HCT116 (cell line): ENCODE data around the gene NSRP1. TPM values are rescaled to one million over a fixed set of nuclear protein-coding genes. Genes with fewer than 3 reads are reported as not detected.

ENCODE experiments used
- ATAC-seq: fragments of 200-7000 bp; cut with Tn5 transposase; 2 replicates; pipeline ENCODE4 v1.9.1; 2020; ENCODE audit warnings: mild to moderate bottlenecking, moderate library complexity
- Bru-seq: library from RNA; stranded (reverse); fragments of 400-500 nt; gene quantifications from one replicate; lab custom pipeline; 2021; lab: Mats Ljungman, UMichigan
- BruChase-seq, 2 experiments: library from RNA; stranded (reverse); fragments of 400-500 nt; gene quantifications; one replicate each; lab custom pipeline; 2021; lab: Mats Ljungman, UMichigan
- BruUV-seq: library from RNA; stranded (reverse); fragments of 400-500 nt; replicated peaks from 2 replicates; lab custom pipeline; 2021; lab: Mats Ljungman, UMichigan
- CTCF ChIA-PET: fragments of 300-600 bp; sonication (Branson Sonifier 250); formaldehyde crosslinking; loops from one replicate; lab custom pipeline; 2021; ENCODE audit warnings: antibody characterized with exemption; lab: Charles Lee
- POLR2A ChIA-PET: fragments of 300-600, 350-600 bp; sonication (Branson Sonifier 250); formaldehyde crosslinking; loops from one replicate; lab custom pipeline; 2021; ENCODE audit warnings: antibody characterized with exemption; lab: Charles Lee
- RAD21 ChIA-PET, 2 experiments: fragments of 300-600 bp; sonication (Branson Sonifier 250); formaldehyde crosslinking; loops; one replicate each; lab custom pipeline; 2023; ENCODE audit warnings: low total read pairs in 2 of 2; ENCODE audit not compliant: uncharacterized antibody in 2 of 2, unreplicated experiment in 2 of 2, low non-redundant PET in 1 of 2; lab: Charles Lee
- DNase-seq: peaks from one replicate; pipeline ENCODE4 v3.0.0-alpha.2; 2010; ENCODE audit warnings: low read depth, low spot score
- H2AFZ ChIP-seq: fragments of 200-600 bp; shearing (Covaris generic), sonication (generic); 2 replicates; pipeline ENCODE4 v1.6.1; 2017; ENCODE audit warnings: low read depth, mixed run types, mixed read lengths, antibody characterized with exemption, low read length; ENCODE audit not compliant: poor library complexity, severe bottlenecking
- H3K27ac ChIP-seq: 2 replicates; pipeline ENCODE4 v1.5.1; 2012; ENCODE audit warnings: low read depth, low read length
- H3K27me3 ChIP-seq: fragments of 200-600 bp; sonication (generic); 2 replicates; pipeline ENCODE4 v1.6.1; 2016; ENCODE audit warnings: mixed run types, low read length, mixed read lengths; ENCODE audit not compliant: insufficient read depth
- H3K36me3 ChIP-seq, 2 experiments: fragments of 200-500 bp in 1 of 2; fragments of 200-600 bp in 1 of 2; sonication (Bioruptor generic) in 1 of 2; sonication (generic) in 1 of 2; 2 replicates each; pipeline versions ENCODE4 v1.5.1 to v1.6.1; 2014 to 2016; ENCODE audit warnings: low read length in 2 of 2, inconsistent platforms in 1 of 2, mixed read lengths in 1 of 2, mixed run types in 1 of 2; ENCODE audit not compliant: insufficient read depth in 2 of 2, control insufficient read depth in 1 of 2
- H3K4me1 ChIP-seq, 2 experiments: fragments of 200-600 bp in 1 of 2; sonication (generic) in 1 of 2; 2 replicates each; pipeline versions ENCODE4 v1.5.1 to v1.6.1; 2012 to 2017; ENCODE audit warnings: low read length in 2 of 2, inconsistent platforms in 1 of 2, mild to moderate bottlenecking in 1 of 2, mixed read lengths in 1 of 2, mixed run types in 1 of 2, moderate library complexity in 1 of 2; ENCODE audit not compliant: insufficient read depth in 2 of 2, control insufficient read depth in 1 of 2
- H3K4me2 ChIP-seq: fragments of 200-600 bp; sonication (generic); 2 replicates; pipeline ENCODE4 v1.6.1; 2017; ENCODE audit warnings: mixed run types, low read length, mixed read lengths
- H3K4me3 ChIP-seq, 2 experiments: fragments of 200-600 bp in 1 of 2; sonication (generic) in 1 of 2; replicated peaks in 1 of 2; 2 replicates each; pipeline ENCODE4 v1.5.1; 2011 to 2016; ENCODE audit warnings: low read length in 2 of 2, control low read depth in 1 of 2, low read depth in 1 of 2, mild to moderate bottlenecking in 1 of 2, mixed read lengths in 1 of 2, mixed run types in 1 of 2
- H3K79me2 ChIP-seq: fragments of 200-600 bp; sonication (generic); 2 replicates; pipeline ENCODE4 v1.6.1; 2017; ENCODE audit warnings: mild to moderate bottlenecking, mixed run types, low read length, moderate library complexity, mixed read lengths; ENCODE audit not compliant: insufficient read depth
- H3K9ac ChIP-seq: fragments of 200-600 bp; sonication (generic); 2 replicates; pipeline ENCODE4 v1.6.1; 2016; ENCODE audit warnings: low read length, mixed read lengths
- H3K9me2 ChIP-seq: fragments of 200-600 bp; sonication (generic), shearing (Covaris generic); 2 replicates; pipeline ENCODE4 v1.6.1; 2017; ENCODE audit warnings: mixed run types, mild to moderate bottlenecking, moderate library complexity; ENCODE audit not compliant: insufficient read depth
- H3K9me3 ChIP-seq, 2 experiments: fragments of 200-500 bp in 1 of 2; fragments of 200-600 bp in 1 of 2; sonication (Bioruptor generic) in 1 of 2; sonication (generic) in 1 of 2; 2 replicates each; pipeline ENCODE4 v1.6.1; 2014 to 2017; ENCODE audit warnings: low read length in 2 of 2, mixed read lengths in 2 of 2, inconsistent platforms in 1 of 2, low read depth in 1 of 2, mild to moderate bottlenecking in 1 of 2, mixed run types in 1 of 2, moderate library complexity in 1 of 2; ENCODE audit not compliant: control insufficient read depth in 1 of 2, insufficient read depth in 1 of 2
- H4K20me1 ChIP-seq: fragments of 200-600 bp; sonication (generic), shearing (Covaris generic); 2 replicates; pipeline ENCODE4 v1.6.1; 2017; ENCODE audit warnings: mixed run types, mild to moderate bottlenecking, moderate library complexity; ENCODE audit not compliant: insufficient read depth
- CBX3 ChIP-seq: IDR thresholded peaks from 2 replicates; pipeline ENCODE4 v1.6.1; 2012; ENCODE audit warnings: low read depth
- CTCF ChIP-seq, 3 experiments: fragments of 200-600 bp in 1 of 3; sonication (generic) in 1 of 3; IDR thresholded peaks in 2 of 3; conservative IDR thresholded peaks in 1 of 3; 2 replicates each; pipeline ENCODE4 v1.5.1; 2012 to 2017; ENCODE audit warnings: low read depth in 2 of 3, low read length in 2 of 3, antibody characterized with exemption in 1 of 3, borderline replicate concordance in 1 of 3, control low read depth in 1 of 3, mild to moderate bottlenecking in 1 of 3, mixed read lengths in 1 of 3, mixed run types in 1 of 3, moderate library complexity in 1 of 3; ENCODE audit not compliant: insufficient read depth in 1 of 3
- EGR1 ChIP-seq: IDR thresholded peaks from 2 replicates; pipeline ENCODE4 v1.6.1; 2012; ENCODE audit warnings: low read depth
- ELF1 ChIP-seq: IDR thresholded peaks from 2 replicates; pipeline ENCODE4 v1.6.1; 2012; ENCODE audit warnings: low read depth, borderline replicate concordance
- EZH2 ChIP-seq: fragments of 200-600 bp; sonication (generic); IDR thresholded peaks from 2 replicates; pipeline ENCODE4 v1.6.1; 2017; ENCODE audit warnings: antibody characterized with exemption, mixed run types
- EZH2phosphoT487 ChIP-seq: fragments of 200-600 bp; IDR thresholded peaks from 2 replicates; pipeline ENCODE4 v1.6.1; 2018; ENCODE audit warnings: antibody characterized with exemption, borderline replicate concordance
- MAX ChIP-seq: IDR thresholded peaks from 2 replicates; pipeline ENCODE4 v1.6.1; 2012
- POLR2A ChIP-seq: IDR thresholded peaks from 2 replicates; pipeline ENCODE4 v1.7.0; 2011; ENCODE audit warnings: borderline replicate concordance; ENCODE audit not compliant: insufficient read depth, insufficient read length; ENCODE audit errors: extremely low read depth
- POLR2AphosphoS5 ChIP-seq: IDR thresholded peaks from 2 replicates; pipeline ENCODE4 v1.6.1; 2011; ENCODE audit warnings: mild to moderate bottlenecking, low read depth, low read length, moderate library complexity
- SIN3A ChIP-seq: IDR thresholded peaks from 2 replicates; pipeline ENCODE4 v1.6.1; 2012; ENCODE audit warnings: low read depth
- SP1 ChIP-seq: IDR thresholded peaks from 2 replicates; pipeline ENCODE4 v1.6.1; 2012; ENCODE audit warnings: low read depth
- SRF ChIP-seq: IDR thresholded peaks from 2 replicates; pipeline ENCODE4 v1.6.1; 2012; ENCODE audit warnings: low read depth
- TCF7L2 ChIP-seq: IDR thresholded peaks from 2 replicates; pipeline ENCODE4 v1.7.0; 2011; ENCODE audit warnings: borderline replicate concordance, inconsistent platforms; ENCODE audit not compliant: insufficient read depth, insufficient read length; ENCODE audit errors: extremely low read depth
- YY1 ChIP-seq: IDR thresholded peaks from 2 replicates; pipeline ENCODE4 v1.6.1; 2011; ENCODE audit warnings: low read length, low read depth, moderate library complexity, mild to moderate bottlenecking; ENCODE audit not compliant: insufficient replicate concordance; ENCODE audit errors: extremely low read depth
- intact Hi-C: fragments of 100-400 bp; cut with micrococcal nuclease; formaldehyde crosslinking; loops from 2 replicates; pipeline ENCODE4 v1.10.0; 2022
- long read RNA-seq: library from polyadenylated mRNA; unstranded; transcript quantifications from one replicate; pipeline ENCODE4 v2.0.0, GENCODE V29; 2021; ENCODE audit not compliant: unreplicated experiment
- polyA plus RNA-seq: library from polyadenylated mRNA; unstranded; fragments of >200 nt; gene quantifications from 2 replicates; pipeline ENCODE4 v1.2.1, GENCODE V29; 2012; ENCODE audit warnings: missing spikeins
- total RNA-seq: library from RNA; stranded (reverse); gene quantifications from one replicate; pipeline ENCODE4 v1.2.1, GENCODE V29; 2021; ENCODE audit not compliant: unreplicated experiment
- TF ChIP-seq, protein P1 (sequence below): IDR thresholded peaks from 2 replicates; pipeline ENCODE4 v1.6.1; 2012; ENCODE audit warnings: low read depth

The NSRP1 gene
- 24.9 TPM for total RNA-seq
- 10.6 and 13.6 TPM in 2 replicates for polyA plus RNA-seq
- percentile 95 among the genes with signal in this experiment for Bru-seq, nascent RNA
- BruChase-seq, experiment 1, labeled RNA remaining after a 6-hour chase: percentile 87 among the genes with signal in this experiment
- percentile 92 among the genes with signal in this experiment for BruChase-seq, experiment 2, labeled RNA remaining after a 2-hour chase
- long read RNA-seq, transcript NSRP1-217 (6 exons, 2,420 nt): minor isoform, 8 of 69 reads
- long read RNA-seq, transcript NSRP1-201 (7 exons, 2,541 nt): major isoform, 23 of 69 reads
- long read RNA-seq, partial matches to known transcripts: 26 of 69 reads
- long read RNA-seq, other reads (novel, unspliced or antisense): 5 of 69 reads

DNA sequence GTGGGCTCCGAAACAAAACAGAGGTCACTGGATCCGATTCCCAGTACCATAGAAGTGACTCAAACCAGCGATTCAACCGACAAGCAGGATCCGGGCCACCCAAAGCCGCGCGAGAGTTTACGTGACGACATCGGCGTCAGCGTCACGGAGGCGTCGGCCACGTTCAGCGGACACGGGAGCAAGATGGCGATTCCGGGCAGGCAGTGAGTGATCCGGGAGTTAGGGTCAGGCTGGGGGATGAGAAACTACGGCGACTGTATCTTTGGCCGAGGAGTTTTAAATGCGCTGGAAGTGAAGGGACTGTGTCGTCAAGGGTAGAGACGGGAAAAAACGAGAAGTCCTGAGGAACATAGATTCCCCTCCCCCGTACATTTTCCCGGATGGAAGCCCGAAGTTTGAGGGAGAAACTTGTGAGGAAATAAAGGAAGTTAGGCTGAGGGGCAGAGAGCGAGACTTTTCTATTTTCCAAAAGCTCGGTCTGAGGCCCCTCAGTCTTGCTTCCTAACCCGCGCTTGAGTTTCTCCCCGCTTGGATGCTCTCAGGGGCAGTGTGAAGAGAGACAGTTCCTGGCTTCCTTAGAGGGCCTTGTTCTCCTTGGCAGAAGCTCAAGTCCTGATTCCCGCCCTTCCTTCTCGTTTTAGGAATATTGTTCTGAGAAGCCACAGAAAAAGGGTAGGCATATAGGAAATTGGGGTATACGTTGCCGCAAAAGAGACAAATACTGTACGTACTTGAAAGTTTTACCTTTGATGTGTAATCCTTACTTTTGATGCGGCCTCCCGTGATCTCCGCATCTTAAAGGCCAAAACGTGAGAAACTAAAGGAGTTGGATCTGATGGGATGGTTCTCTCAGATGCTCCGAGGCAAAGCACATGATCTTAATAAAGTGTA lies at the start of gene NSRP1:
TSS of gene NSRP1 (plus strand) at position 156 of the 891 bp plus-strand sequence. CDS start at position 184, 28 bp downstream.
- Histone ChIP-seq H2AFZ (peak within 1 kb of the TSS; percentile 42), H4K20me1 (peaks cover 8% of the 10 kb centered on the region; the same call in 1 of the 2 replicates), H3K4me3 (peak within 1 kb of the TSS; percentile 62 to 67), H3K4me2 (peak within 1 kb of the TSS; percentile 67), H3K79me2 (peaks cover 53% of the 10 kb centered on the region), H3K9me3 (no peaks in the 10 kb centered on the region), H3K9ac (peak within 1 kb of the TSS; percentile 88), H3K27ac (peak within 1 kb of the TSS; percentile 83), H3K27me3 (no peaks in the 10 kb centered on the region), H3K36me3 (peaks cover 14 to 15% of the 10 kb centered on the region in 2 experiments), H3K4me1 (peaks cover 7 to 10% of the 10 kb centered on the region in 2 experiments), H3K9me2 (no peaks in the 10 kb centered on the region)
- ChIA-PET CTCF (no interaction called here), POLR2A (interaction anchor here (2.4 kb wide), 1 partner anchor 12 kb away, joined by 7 read pairs; no protein-coding TSS in a partner anchor), RAD21 (no interaction called here)
- TSS peak; percentile 63 for BruUV-seq
- peak; percentile 98 for ATAC-seq
- DNase-seq: peak; percentile 88
- intact Hi-C loops: no loop called here
- no peak for TF ChIP-seq CTCF (IDR thresholded peaks at IDR 0.05 in 2 of 3, conservative IDR thresholded peaks at IDR 0.05 in 1 of 3; ENCODE audit: borderline replicate concordance in 1 of 3, insufficient read depth in 1 of 3, low read depth in 2 of 3, low read length in 2 of 3)
- TF ChIP-seq, protein P1, sequence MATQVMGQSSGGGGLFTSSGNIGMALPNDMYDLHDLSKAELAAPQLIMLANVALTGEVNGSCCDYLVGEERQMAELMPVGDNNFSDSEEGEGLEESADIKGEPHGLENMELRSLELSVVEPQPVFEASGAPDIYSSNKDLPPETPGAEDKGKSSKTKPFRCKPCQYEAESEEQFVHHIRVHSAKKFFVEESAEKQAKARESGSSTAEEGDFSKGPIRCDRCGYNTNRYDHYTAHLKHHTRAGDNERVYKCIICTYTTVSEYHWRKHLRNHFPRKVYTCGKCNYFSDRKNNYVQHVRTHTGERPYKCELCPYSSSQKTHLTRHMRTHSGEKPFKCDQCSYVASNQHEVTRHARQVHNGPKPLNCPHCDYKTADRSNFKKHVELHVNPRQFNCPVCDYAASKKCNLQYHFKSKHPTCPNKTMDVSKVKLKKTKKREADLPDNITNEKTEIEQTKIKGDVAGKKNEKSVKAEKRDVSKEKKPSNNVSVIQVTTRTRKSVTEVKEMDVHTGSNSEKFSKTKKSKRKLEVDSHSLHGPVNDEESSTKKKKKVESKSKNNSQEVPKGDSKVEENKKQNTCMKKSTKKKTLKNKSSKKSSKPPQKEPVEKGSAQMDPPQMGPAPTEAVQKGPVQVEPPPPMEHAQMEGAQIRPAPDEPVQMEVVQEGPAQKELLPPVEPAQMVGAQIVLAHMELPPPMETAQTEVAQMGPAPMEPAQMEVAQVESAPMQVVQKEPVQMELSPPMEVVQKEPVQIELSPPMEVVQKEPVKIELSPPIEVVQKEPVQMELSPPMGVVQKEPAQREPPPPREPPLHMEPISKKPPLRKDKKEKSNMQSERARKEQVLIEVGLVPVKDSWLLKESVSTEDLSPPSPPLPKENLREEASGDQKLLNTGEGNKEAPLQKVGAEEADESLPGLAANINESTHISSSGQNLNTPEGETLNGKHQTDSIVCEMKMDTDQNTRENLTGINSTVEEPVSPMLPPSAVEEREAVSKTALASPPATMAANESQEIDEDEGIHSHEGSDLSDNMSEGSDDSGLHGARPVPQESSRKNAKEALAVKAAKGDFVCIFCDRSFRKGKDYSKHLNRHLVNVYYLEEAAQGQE: no peak
- peak; percentile 29; the same call in 1 of the 2 replicates for TF ChIP-seq EGR1
- peak; percentile 96; the same call in 1 of the 2 replicates for TF ChIP-seq POLR2AphosphoS5
- TF ChIP-seq SIN3A: peak; percentile 92
- TF ChIP-seq SP1: no peak; the same call in 1 of the 2 replicates
- no peak for TF ChIP-seq TCF7L2
- TF ChIP-seq SRF: no peak
- TF ChIP-seq EZH2phosphoT487: no peak
- peak; percentile 83 for TF ChIP-seq MAX
- TF ChIP-seq CBX3: peak; percentile 68; the same call in 1 of the 2 replicates
- TF ChIP-seq ELF1: no peak
- peak; percentile 96 for TF ChIP-seq POLR2A
- TF ChIP-seq YY1: peak; percentile 94
- no peak for TF ChIP-seq EZH2
